Activated T-cell treated with anti-CD3 and anti-CD28 coated beads for 48 hours (primary cell): ENCODE measurements around the gene CACNA1H.

Experiments
- DNase-seq: peaks from one replicate; pipeline ENCODE4 v3.0.0-alpha.2; 2020; ENCODE audit warnings: low read depth

The CACNA1H gene

DNA sequence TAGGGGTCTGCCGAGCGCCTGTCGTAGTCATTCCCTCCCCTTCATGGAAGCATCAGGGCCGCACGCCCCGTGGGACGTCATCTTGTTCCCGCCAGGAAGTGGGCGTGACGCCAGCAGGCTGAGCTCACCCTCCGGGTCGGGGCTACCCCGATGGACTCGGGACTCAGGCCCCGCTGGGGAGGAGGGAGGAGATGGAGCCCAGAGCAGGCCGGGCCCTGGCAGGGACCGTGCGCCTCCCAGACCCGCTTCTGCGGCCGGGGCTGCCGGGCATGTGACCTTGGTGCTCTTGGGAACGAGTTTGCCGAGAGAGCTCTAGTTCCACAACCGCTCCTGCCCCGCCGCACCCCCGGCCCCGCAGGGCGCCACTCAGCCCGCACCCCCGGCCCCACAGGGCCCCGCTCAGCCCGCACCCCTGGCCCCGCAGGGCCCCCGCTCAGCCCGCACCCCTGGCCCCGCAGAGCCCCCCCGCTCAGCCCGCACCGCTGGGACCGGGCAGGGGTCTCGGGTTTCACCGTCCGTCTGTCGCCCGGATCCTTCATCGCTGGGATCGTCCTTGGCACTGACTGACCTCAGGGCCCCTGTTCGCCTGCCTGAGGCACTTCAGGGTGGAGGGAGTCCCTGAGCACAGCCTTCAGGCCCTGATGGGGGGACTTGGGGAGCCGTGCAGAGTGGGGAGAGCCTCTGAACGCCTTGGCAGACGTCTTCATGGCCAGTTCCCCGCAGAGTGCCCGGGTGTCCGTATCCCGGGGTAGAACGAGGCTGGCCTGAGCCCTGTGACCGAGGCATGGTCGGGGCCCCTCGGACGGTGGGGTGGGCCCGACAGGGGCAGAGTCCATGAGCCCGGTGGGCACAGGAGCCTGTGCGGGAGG, 5.8 kb downstream of the CACNA1H start:
- DNase-seq = no peak

GRCh38 chr16:1159325-1159972, 6.5 kb downstream of the CACNA1H start:
- no peak for DNase-seq

DNA sequence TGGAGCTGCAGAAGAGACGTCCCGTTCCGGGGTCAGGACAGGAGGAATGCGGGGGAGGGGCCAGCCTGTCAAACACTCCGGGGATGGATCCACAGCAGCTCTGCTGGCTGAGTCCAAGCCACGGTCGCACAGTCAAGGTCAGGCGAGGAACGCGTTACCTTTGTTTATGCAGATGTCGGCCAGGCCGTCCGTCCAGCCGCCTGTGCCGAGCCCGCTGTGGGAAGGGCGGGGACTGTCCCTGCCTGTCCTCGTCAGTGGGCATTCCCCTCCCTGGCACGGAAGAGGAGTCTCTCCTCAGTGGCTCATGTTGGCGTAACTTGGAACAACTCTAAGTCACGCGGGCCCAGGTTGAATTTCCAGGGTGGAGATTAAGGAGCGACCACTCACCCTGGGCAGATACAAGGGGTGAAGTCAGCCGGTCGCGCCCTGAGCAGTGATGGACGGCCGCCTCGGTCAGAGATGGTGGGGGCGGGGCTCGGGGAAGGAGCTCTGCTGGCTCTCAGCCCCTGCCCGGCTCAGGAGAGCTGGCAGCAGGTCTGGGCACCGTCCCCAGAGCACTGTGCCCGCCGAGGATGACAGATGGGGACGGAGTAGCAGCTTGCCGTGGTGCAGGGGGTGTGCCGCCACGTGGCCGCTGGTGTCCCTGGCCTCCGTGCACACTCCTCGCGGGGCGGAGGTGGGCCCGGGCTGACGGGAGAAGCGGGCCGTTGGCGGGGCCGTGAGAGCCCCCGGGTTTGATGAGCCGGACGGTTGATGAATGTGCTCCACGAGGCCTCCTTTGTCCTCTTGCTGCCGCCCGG, 7.3 kb downstream of the CACNA1H start:
- no peak for DNase-seq

- DNase-seq = no peak
Measured at GRCh38 chr16:1160773-1161348, 8.0 kb downstream of the CACNA1H start.

DNA sequence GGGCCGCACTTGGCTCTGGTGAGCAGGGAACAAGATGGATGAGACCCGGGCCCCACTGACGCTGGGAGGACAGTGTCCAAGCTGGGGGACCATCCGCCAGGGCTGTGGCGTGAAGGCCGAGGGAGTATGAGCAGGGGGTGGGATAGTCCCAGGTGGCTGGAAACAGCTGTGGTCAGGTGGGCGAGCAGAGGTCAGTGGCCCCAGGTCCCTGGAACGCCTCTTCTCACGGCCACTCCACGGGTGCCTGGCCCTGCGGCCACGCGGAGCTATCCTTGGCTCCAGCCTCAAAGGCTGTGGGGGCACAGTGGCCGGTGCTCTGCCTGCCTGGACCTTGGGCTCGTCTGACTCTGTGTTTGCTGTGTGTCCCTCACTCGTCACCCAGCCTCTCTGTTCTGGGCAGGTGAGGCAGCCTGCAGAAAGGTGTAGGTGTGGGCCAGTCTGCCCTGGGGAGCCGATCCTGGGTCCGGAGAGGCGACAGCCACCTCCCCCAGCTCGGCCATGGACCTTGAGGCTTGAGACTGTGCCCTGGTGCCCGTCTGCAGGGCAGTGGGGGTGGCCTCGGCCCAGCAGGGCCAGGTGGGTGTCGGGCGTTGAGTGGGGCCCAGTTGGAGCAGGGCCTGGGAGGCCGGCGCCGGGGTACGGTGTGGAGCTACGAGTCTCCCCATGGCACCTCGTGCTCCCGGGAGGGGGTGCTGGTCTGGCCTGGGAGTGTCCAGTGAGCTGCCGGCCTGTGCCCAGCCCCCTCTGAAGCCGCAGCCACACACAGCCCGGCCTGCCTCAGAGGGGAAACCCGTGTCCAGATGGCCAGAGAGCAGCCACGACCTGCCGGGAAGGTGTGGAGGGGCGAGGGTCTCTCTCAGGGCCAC, 10.0 kb downstream of the CACNA1H start:
- no peak for DNase-seq

DNA sequence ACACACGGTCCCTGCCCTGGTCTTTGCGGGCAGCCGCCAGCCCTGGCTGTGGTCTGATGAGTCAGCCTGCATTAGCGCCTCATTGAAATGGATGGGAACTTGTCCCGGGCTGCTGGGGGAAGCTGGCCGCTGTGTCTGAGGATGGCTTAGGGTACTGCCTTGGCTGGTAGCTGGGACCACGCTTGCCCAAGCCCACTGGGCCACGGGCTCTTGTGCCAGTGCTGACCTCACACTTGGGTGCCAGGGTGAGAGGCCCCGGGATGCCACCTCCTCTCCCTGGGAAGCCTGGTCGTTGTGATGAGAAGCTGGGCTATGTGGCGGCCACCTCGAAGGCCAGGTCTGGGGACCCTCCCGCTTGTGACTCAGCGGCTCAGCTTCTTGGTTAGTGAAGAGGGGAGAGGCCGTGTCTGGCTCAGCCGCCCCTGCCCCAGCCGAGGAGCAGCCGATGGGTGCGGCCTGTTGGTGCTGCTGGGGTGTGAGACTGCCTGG, 10.7 kb downstream of the CACNA1H start:
- no peak for DNase-seq

DNA sequence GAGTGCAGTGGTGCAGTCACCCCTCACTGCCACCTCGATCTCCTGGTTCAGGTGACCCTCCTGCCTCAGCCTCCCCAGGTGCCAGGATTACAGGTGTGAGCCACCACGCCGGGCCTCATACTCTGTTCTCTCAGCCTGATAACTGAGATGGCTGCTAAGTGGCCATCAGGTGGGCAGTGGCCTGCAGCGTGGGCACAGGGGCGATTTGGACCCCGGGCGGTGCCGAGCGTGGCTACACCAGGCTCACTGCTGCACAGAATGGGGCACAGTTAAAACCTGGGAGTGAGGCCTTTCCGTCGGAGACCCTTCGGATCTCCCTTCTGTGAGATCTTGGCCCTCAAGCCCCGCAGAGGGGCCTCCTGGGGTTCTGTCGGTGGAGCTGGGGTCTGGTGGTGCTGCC, 11.5 kb downstream of the CACNA1H start:
- DNase-seq = no peak

DNA sequence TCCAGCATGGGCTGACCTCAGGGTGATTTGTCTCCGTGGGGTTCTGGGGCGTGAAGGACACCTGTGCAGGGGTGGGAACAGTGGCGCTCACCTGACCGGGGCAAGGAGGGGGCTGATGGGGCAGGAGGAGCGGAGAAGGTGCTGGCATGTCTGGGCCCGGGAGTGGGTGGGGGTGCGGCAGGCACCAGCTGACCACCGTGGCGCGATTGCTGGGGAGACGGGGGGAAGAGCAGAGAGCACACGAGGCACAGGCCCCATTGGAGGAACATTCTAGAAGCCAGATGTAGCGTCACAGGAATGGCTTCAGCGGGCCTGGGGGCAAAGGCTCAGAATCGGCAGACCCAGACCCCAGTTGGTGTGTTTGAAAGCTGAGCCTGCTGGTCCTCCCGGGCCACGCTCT, 12.1 kb downstream of the CACNA1H start:
- no peak for DNase-seq

- no peak for DNase-seq
Measured at GRCh38 chr16:1165511-1165910, 12.6 kb downstream of the CACNA1H start.

DNA sequence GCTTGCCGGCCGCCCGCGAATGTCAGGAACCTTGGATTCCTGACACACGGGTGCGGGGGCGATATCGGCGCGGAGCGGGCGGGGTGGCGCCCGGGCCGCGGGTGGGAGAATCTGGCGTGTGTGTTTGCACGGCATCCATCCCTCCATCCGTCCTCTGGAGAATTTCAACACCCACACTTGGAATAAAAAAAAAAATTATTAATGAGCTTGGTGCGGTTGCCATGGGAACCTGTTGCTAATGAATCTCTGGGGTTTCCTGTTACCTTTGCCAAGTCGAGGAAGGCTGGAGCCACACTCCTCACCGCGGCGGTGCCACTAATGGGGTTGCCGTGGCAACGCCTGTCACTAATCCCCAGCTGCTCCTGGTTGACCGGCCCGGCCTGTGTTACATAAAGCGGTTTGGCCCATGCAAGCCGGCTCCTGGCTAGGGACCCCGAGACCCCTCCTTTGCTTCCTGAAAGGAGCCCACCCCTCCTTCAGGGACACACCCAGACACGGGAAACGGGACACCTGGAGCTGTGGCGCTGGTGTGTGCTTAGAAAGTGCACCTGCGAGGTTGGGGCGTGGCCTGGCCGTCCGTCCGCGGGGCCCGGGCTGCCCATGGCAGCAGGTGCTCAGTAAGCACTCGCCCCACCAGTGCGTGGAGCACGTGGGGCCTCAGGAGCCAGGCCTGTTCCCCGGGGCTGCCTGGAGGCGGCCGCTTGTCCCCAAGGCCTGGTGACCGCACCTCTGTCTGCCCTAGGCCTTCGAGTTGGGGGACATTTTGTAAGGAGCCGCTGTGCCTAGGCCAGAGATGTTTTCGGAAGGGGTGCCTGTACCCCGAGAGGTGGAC, 14.6 kb downstream of the CACNA1H start:
- no peak for DNase-seq

GRCh38 chr16:1168837-1169236, 15.9 kb downstream of the CACNA1H start:
- DNase-seq = no peak

GRCh38 chr16:1169285-1170075, 16.6 kb downstream of the CACNA1H start:
- no peak for DNase-seq

GRCh38 chr16:1170076-1170418, 17.1 kb downstream of the CACNA1H start:
- no peak for DNase-seq

DNA sequence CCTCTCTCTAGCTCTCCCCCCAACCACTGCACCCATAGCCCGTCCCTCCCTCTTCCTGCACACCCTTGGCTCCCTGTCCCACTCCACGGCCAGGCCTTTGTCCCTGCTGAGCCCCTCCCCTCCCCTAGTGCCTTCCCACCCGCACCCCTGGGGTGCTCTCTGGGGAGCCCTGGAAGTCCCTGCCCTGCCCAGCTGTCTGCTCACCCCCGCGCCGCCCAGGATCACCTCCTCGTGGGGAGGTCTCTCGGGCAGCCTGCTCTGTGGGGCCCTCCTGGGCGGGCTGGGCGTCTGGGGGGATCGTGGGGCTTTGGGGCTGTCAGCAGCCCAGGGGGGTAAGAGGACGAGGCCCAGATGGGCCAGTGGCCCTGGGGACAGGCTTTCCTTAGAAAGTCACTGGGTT, 18.1 kb downstream of the CACNA1H start:
- DNase-seq = no peak

DNA sequence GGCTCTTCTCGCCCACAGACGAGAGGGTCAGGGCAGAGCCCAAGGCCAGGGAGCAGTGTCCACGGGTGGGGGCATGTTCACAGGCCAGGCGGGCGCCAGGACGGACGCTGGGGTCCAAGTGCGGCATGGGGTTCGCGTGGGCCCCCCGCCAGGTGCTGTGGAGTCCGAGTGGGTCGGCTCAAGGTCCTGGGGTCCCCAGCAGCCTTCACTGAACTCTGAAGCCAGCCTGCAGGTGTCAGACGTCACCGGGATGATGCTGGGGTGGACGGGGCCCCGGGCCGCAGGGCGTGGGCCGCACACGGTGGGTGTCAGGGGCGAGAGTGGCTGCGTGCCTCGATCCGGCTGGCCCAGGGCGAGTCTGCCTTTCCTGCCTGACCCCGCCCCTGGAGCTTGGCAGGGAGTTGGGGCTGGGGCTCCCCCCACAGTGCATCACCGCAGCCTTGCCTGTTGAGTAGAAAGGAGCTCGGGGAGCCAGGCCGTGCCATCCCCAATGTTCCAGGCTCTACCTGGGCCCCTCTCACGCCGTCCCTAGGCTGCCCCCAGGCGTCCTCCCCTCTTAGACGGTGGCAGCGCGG, 19.0 kb downstream of the CACNA1H start:
- DNase-seq = no peak

DNA sequence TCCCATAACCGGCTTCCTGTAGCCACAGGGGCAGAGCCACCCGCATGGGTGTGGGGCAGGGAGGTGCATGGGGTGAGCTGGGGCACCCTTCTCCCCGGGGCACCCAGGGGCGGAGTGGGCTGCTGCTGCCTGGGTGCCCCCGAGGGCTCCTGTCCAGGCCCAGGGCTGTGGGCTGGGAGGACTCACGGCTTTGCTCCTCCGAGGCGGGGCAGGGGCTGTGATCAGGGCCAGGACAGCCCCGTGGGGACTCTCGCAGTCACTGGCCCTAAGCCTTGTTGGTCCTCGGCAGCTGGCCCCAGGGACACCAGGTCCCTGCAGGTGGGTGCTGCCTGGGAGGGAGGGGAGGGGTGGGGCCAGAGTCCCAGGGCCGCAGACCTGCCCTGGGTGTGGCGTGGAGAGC, 19.7 kb downstream of the CACNA1H start:
- DNase-seq = no peak

DNA sequence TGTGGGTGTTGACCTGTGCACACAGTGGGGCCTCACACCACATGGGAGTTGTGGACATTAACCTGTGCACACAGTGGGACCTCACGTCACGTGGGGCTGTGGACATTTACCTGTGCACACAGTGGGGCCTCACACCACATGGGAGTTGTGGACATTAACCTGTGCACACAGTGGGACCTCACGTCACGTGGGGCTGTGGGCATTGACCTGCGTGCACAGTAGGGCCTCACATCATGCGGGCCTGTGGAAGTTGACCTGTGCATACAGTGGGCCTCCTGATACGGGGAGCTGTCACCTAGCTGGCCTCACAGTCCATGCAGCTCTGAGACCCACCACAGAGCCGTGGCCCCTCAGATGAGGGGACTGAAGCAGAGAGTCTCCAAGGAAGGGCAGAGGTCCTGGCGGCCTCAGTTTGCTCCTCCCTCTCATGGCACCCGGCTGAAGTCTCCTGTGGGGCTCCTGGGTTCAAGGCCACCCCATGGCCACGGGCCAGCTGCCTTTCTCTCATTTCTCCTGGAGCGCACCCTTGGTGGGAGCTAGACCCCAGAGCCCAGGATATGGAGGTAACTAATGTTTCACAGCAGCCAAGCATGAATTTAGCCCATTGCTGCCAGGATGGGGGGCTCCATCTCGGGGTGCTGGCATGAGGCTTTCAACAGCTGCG, 21.0 kb downstream of the CACNA1H start:
- DNase-seq = no peak

DNA sequence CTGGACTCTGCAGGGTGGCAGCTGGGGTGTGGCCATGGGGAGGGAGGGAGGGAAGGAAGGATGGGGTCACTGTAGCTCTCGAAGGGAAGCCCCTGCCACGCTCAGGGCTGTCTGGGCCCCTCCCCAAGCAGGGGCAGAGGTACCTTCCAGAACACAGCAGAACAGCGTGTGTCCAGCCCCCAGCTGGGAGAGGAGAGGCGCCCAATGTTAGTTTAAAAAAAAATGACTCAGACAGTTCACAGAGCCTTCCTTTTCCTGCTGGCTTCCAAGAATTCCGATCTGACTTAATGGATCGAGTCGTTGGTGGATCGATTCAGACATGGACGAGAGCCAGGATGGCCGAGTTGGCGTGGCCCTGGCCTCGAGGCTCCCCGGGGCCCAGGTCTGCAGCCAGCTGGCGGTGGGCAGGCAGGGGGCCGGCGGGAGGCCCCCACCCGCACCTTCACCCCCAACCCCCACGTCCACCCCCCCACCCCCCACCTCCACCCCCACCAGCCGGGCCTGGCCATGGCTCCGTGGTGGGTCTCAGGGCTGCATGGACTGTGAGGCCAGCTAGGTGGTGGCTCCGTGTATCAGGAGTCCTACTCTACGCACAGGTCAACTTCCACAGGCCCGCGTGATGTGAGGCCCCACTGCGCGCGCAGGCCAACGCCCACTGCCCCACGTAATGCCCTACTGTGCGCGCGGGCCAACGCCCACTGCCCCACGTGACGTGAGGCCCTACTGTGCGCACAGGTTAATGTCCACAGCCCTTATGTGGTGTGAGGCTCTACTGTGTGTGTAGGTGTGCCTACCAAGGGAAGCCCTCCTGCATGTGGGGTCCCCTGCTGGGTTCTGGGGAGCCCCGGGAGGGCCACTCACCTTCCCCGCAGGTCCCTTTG, 21.8 kb downstream of the CACNA1H start:
- no peak for DNase-seq
